ENCODE data around the gene PLA2G12B.

- TF ChIP-seq CTCF (IDR thresholded peaks at IDR 0.05), result no peak
- no peak for TF ChIP-seq POLR2AphosphoS5 (IDR thresholded peaks at IDR 0.05)
Observed at GRCh38 chr10:72954596-72955554, at the start of gene PLA2G12B.
